SK-N-MC (cell line): ENCODE measurements around the gene FSTL4.

Experiments
- EZH2 ChIP-seq: fragments of 200-600 bp; sonication (generic); IDR thresholded peaks from one replicate; pipeline ENCODE4 v1.6.1; 2017; ENCODE audit warnings: antibody characterized with exemption
- POLR2AphosphoS5 ChIP-seq: IDR thresholded peaks from 2 replicates; pipeline ENCODE4 v1.6.1; 2012; ENCODE audit warnings: mild to moderate bottlenecking, low read depth, low read length, borderline replicate concordance

- TF ChIP-seq POLR2AphosphoS5 (no peak), EZH2 (no peak)
Measured at GRCh38 chr5:133363807-133364587, 248.3 kb downstream of the FSTL4 start.
